Activated naive CD4-positive, alpha-beta T cell treated with anti-CD3 and anti-CD28 coated beads, Interleukin-2, amount 50 U/mL, for 16 hours (primary cell): ENCODE data around the gene FAHD1.

Source experiments
- DNase-seq: peaks from one replicate; pipeline ENCODE4 v3.0.0-alpha.2; 2020

The FAHD1 gene

DNA sequence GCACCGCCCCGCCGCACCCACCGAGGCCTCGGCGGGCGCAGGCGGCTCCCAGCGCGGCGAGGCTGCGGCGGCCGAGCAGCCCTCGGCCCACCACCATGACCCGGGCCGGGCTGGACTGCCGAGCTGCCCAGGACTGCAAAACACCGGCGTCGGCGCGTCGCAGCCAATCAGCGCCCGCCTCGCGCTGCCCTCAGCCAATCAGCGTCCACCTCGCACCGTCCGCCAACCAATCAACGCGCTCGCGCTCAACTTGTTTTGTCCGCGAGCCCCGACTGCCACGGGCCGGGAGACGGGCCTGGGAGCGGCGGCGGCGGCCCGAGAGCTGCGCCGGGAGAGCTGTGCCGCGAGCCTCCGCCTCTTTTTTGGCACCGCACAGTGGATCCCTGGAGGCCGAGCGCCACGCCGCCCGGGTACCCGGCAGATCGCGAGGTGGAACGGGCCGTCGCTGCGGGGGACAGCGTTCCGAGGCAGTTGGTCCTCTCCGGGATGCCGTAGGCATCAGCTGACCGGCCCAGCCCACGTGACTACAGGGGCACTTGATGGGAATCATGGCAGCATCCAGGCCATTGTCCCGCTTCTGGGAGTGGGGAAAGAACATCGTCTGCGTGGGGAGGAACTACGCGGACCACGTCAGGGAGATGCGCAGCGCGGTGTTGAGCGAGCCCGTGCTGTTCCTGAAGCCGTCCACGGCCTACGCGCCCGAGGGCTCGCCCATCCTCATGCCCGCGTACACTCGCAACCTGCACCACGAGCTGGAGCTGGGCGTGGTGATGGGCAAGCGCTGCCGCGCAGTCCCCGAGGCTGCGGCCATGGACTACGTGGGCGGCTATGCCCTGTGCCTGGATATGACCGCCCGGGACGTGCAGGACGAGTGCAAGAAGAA, at the start of gene FAHD1, which contains the start of gene HAGH:
TSS of gene FAHD1 (plus strand) at position 516 of the 883 bp plus-strand sequence. CDS start at position 549, 33 bp downstream.
TSS of gene HAGH (minus strand) at position 135 of the 883 bp plus-strand sequence. CDS start at position 97, 38 bp downstream.
- DNase-seq: peak; percentile 89

- DNase-seq: no peak
Measured at GRCh38 chr16:1777375-1778199, 49.4 kb upstream of the FAHD1 start.

GRCh38 chr16:1778200-1779179, 48.5 kb upstream of the FAHD1 start:
- DNase-seq: no peak

GRCh38 chr16:1779234-1779701, 47.7 kb upstream of the FAHD1 start:
- no peak for DNase-seq

DNA sequence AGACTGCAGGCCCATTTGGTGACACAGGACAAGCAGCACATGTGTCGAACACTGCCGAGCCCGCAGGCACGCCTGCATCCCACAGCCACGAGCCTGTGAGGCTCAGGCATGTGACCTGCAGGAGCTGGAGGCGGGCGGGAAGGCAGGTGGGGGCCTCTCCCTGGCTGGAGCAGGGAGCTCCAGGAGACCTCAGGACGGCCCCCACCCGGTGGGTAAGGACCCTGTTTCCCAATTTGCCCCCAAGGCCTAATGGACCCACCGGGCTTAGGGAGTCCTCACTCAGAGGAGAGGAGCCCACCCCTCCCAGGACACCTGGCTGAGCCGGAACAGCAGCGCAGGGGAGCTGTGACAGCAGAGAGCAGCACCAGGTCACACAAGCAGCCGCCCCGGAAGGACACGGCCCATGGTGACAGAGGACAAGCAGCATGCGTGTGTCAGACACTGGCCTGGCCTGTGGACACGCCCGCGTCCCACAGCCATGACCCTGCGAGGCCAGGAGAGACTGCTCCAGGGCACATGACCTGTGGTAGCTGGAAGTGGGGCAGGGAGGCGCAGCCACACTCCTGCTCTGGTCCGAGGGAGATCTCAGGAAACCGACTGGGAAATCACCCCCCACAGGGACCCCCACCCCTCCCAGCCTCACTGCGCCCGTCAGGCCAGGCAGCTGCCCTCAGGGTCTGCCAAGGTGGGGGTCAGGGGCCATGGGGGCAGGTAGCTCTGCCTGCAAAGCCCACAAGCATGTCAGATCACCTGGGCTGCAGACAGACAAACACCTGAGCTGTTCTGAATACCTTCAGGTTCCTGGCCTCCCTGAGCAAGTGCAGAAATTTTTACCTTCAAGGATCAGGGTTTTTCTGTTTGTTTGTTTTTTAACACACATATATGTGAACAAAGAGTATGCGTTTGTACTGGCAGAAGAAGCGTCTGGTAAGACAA, 47.0 kb upstream of the FAHD1 start:
- no peak for DNase-seq

DNA sequence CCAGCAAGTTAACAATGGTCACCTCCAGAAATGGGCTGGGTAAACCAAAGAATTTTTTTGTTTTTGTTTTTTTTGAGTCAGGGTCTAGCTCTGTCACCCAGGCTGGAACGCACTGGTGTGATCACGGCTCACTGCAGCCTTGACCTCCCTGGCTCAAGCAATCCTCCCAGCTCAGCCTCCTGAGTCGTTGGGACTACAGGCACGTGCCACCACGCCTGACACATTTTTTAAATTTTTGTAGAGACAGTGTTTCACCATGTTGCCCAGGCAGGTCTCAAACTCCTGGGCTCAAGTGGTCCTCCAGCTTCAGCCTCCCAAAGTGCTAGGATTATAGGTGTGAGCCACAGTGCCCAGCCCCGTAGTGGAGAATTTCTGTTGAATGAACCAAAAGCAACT, 46.3 kb upstream of the FAHD1 start:
- no peak for DNase-seq

DNA sequence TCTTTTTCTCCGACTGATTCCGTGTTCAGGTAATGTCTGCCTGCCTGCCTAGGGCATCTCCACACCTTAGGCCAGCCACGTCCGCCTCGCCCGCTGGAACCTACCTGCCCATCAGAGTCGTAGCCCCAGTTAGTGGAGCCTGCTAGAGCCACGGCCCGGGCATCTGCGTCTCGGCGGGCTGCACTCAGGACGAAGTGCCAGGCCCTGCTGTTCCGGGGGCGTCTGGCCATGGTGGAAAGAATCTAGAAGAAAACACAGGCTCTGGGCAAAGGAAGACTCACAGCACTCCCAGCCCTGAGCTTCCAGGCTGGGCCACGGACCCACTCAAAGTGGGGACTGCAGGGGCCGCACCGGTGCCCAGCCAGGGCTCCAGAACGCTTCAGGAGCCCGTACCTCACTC, 45.8 kb upstream of the FAHD1 start:
- no peak for DNase-seq

DNA sequence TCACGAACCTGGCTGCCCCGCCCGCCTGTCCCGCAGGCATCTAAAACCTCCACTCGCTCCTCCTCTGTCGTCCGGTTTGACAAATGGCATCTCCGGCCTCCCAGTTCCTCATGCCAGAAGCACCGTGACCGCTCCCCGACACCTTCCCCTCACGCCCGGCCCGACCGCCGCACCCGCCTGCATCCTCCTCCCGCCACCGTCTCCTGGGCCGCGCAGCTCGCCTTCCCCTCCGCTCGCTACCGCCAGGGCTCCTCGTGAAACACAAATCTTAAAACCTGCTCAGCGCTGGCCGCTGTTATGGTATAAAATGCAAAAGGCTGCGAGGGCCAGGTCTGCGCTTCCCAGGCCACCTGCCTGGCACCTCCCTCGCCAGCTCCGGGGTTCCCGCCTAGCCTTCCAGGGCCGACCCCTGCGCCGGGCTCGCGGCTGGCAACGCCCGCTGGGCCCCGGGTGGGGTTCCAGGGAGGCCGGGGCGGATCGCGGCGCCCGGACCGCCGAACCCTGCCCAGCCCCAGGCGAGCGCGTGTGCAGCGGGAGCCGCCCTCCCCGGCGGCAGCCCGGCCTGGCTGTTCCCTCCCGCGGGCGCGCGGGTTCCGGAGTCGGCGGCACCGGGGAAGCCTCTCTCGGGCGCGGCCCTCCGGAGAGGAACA, 45.1 kb upstream of the FAHD1 start:
- DNase-seq: peak; percentile 46

DNA sequence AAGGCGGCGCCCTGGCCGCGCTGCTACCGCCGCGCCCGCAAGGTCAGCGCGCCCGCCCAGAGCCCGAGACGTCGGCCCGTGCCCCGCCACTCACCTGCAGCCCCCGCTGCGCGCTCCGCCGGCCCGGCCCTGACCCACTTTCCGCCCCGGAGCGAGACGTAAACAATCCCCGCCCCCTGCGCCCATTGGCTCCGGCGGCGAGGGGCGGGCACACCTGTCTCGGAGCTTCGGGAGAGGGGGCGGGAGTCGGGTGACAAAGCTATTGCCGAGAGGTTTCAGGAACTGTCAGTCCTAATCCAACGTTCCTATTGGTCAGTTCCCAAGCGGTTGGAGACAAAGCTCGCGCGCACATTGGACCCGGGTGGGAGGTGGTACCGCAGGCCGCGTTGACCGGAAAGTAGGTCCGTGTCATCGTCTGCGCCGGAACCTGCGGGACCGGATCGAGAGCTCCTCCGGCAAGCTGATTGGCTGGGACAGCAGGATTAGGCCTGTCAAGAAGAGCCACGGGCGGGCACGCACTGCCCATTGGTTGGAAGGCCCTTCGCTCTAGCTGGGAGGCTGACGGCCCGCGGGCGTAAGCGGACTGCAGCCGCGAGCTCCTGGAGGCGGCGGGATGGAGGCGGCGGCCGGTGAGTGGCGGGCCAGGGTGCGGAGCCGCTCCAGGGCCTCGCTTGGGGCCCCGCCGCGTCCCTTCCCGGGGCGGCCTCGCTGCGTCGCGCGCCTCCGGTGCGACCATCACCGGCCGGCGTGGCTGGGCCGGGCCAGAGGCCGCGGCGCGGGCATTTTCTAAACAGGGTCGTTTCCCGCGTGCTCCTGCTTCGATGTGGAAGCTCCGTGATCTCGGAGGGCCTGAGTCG, 44.4 kb upstream of the FAHD1 start, which contains the start of the genes NUBP2 and SPSB3:
TSS of gene NUBP2 (plus strand) at position 553 of the 857 bp plus-strand sequence. CDS start at position 614, 61 bp downstream.
TSS of gene SPSB3 (minus strand) at position 164 of the 857 bp plus-strand sequence. CDS start 1,088 bp downstream, outside the sequence.
- DNase-seq: peak; percentile 98

GRCh38 chr16:1784977-1785845, 41.8 kb upstream of the FAHD1 start:
- no peak for DNase-seq

DNA sequence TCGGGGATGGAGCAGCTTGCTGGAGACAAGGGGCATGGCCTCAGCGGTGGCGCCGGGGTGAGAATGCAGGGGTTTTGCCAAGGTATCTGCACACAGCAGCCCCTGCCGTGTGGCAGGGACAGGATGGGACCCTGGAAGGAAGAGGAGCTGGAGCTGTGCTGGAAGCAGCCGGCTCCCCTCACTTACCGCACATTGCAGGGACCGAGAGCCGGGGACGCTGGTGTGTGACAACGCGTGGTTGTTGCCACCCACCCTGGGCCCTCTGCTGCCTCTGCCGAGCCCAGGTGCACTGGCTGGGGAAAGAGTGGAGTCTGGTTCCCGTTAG, 41.2 kb upstream of the FAHD1 start:
- no peak for DNase-seq

- DNase-seq: no peak
Measured at GRCh38 chr16:1786242-1787055, 40.6 kb upstream of the FAHD1 start.

DNA sequence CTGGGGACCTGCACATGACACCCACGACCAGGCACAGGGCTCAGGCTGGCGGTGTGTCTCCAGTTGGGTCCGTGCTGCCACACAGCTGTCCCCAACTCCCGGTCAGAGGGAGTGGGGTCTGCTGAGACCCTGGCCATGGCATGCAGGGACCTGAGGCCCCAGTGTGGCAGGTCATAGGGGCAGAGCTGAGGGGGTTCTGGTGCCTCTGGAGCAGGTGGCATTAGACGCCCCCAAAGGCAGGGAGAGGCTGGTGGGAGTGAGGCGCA, 40.0 kb upstream of the FAHD1 start:
- DNase-seq: no peak

- no peak for DNase-seq
Measured at GRCh38 chr16:1787322-1788094, 39.5 kb upstream of the FAHD1 start.

GRCh38 chr16:1788095-1788707, 38.8 kb upstream of the FAHD1 start:
- DNase-seq: no peak

DNA sequence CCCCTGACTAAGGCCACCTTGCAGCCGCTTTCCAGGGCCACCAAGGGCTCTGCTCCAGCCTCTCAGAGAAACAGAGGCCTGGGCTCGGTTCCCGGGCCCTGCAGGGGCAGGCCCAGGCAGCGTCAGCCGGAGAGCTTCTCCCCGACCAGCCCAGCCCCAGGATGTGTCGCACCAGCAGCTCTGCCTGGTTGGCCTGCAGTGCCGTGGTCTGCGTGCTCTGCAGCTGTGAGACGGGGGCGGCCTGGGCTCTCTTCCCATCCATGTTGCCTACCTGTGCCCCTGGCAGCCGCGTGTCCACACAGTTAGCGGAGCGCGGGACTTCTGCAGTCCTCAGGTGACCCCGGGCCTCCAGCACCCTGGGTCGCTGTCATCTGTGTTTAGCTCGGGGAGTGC, 38.3 kb upstream of the FAHD1 start:
- no peak for DNase-seq

DNA sequence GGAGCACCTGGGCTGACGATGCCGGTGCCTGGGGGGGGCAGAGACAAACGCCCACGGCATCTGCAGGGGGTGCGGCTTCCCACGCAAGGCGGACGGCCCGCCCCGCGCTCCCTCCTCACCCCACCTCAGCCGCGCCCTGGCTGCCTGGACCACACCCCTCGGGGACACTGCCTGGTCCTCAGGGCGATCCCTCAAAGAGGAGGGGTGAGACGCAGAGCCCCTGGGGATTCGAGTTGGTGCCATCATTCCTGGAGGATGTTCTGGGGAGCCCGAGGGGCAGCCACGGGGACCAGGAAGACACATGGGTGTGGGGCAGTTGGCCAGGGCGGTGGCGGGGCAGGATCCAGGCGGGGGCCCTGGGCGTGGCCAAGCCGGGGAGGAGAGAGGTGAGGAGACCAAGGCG, 37.4 kb upstream of the FAHD1 start:
- no peak for DNase-seq
